H9 (cell line): Measurements from ENCODE around the gene CDH3. TPM values are rescaled to one million over a fixed set of nuclear protein-coding genes. Genes with fewer than 3 reads are reported as not detected.

ENCODE experiments used
- DNase-seq: peaks from one replicate; pipeline ENCODE4 v3.0.0-alpha.2; 2017
- H2AFZ ChIP-seq: one replicate; pipeline ENCODE4 v1.6.1; 2013; ENCODE audit warnings: mild to moderate bottlenecking, low read length, control low read depth, moderate library complexity
- H2AK5ac ChIP-seq: 2 replicates; pipeline ENCODE4 v1.6.1; 2013; ENCODE audit warnings: low read length, control low read depth, mixed read lengths; ENCODE audit not compliant: insufficient read length
- H2BK120ac ChIP-seq: one replicate; pipeline ENCODE4 v1.6.1; 2013; ENCODE audit warnings: low read depth, mild to moderate bottlenecking, low read length, control low read depth, inconsistent platforms; ENCODE audit not compliant: poor library complexity, severe bottlenecking
- H2BK12ac ChIP-seq: 2 replicates; pipeline ENCODE4 v1.6.1; 2013; ENCODE audit warnings: low read length, control low read depth, mixed read lengths, low read depth; ENCODE audit not compliant: insufficient read length
- H2BK15ac ChIP-seq: 2 replicates; pipeline ENCODE4 v1.6.1; 2013; ENCODE audit warnings: low read depth, low read length, control low read depth
- H2BK20ac ChIP-seq: one replicate; pipeline ENCODE4 v1.6.1; 2013; ENCODE audit warnings: low read depth, mild to moderate bottlenecking, low read length, control low read depth, inconsistent platforms; ENCODE audit not compliant: poor library complexity, severe bottlenecking
- H2BK5ac ChIP-seq: 2 replicates; pipeline ENCODE4 v1.6.1; 2013; ENCODE audit warnings: low read length, control low read depth, mixed read lengths; ENCODE audit not compliant: insufficient read length
- H3K14ac ChIP-seq: 2 replicates; pipeline ENCODE4 v1.6.1; 2013; ENCODE audit warnings: low read length, control low read depth; ENCODE audit not compliant: insufficient read depth
- H3K18ac ChIP-seq: 2 replicates; pipeline ENCODE4 v1.6.1; 2013; ENCODE audit warnings: low read depth, mild to moderate bottlenecking, mixed read lengths, low read length, control low read depth; ENCODE audit not compliant: insufficient read length
- H3K23ac ChIP-seq: 2 replicates; pipeline ENCODE4 v1.6.1; 2013; ENCODE audit warnings: low read length, control low read depth, mixed read lengths, low read depth; ENCODE audit not compliant: insufficient read length
- H3K23me2 ChIP-seq: 2 replicates; pipeline ENCODE4 v1.6.1; 2013; ENCODE audit warnings: low read depth, mild to moderate bottlenecking, mixed read lengths, low read length, control low read depth; ENCODE audit not compliant: insufficient read length, poor library complexity, severe bottlenecking
- H3K27ac ChIP-seq: 2 replicates; pipeline ENCODE4 v1.5.1; 2013; ENCODE audit warnings: low read length, control low read depth, mixed read lengths, low read depth; ENCODE audit not compliant: insufficient read length
- H3K27me3 ChIP-seq: 2 replicates; pipeline ENCODE4 v1.6.1; 2013; ENCODE audit warnings: low read length, control low read depth, inconsistent platforms; ENCODE audit not compliant: insufficient read depth
- H3K4ac ChIP-seq: 2 replicates; pipeline ENCODE4 v1.6.1; 2013; ENCODE audit warnings: low read depth, mild to moderate bottlenecking, control low read depth, inconsistent platforms, low read length, moderate library complexity
- H3K4me1 ChIP-seq: 2 replicates; pipeline ENCODE4 v1.6.1; 2013; ENCODE audit warnings: low read length, control low read depth, inconsistent platforms; ENCODE audit not compliant: insufficient read depth
- H3K4me2 ChIP-seq: 2 replicates; pipeline ENCODE4 v1.6.1; 2013; ENCODE audit warnings: low read length, control low read depth, mixed read lengths; ENCODE audit not compliant: insufficient read length, insufficient read depth
- H3K56ac ChIP-seq: 2 replicates; pipeline ENCODE4 v1.6.1; 2013; ENCODE audit warnings: low read depth, mild to moderate bottlenecking, mixed read lengths, low read length, control low read depth; ENCODE audit not compliant: insufficient read length
- H3K79me1 ChIP-seq: 2 replicates; pipeline ENCODE4 v1.6.1; 2013; ENCODE audit warnings: low read depth, mild to moderate bottlenecking, moderate library complexity, low read length, control low read depth, inconsistent platforms; ENCODE audit not compliant: insufficient read depth, poor library complexity, severe bottlenecking
- H3K79me2 ChIP-seq: 2 replicates; pipeline ENCODE4 v1.6.1; 2013; ENCODE audit warnings: low read length, control low read depth, inconsistent platforms; ENCODE audit not compliant: insufficient read depth
- H3K9ac ChIP-seq: 2 replicates; pipeline ENCODE4 v1.6.1; 2013; ENCODE audit warnings: low read length, control low read depth, mixed read lengths; ENCODE audit not compliant: insufficient read length; ENCODE audit errors: extremely low read depth
- H3K9me3 ChIP-seq: one replicate; pipeline ENCODE4 v1.6.1; 2013; ENCODE audit warnings: low read depth, low read length, inconsistent platforms; ENCODE audit not compliant: control insufficient read depth
- H3T11ph ChIP-seq: one replicate; pipeline ENCODE4 v1.6.1; 2013; ENCODE audit warnings: mild to moderate bottlenecking, low read length, control low read depth, inconsistent platforms
- H4K20me1 ChIP-seq: one replicate; pipeline ENCODE4 v1.6.1; 2013; ENCODE audit not compliant: control insufficient read depth, insufficient read length, insufficient read depth
- H4K5ac ChIP-seq: 2 replicates; pipeline ENCODE4 v1.6.1; 2013; ENCODE audit warnings: low read depth, mild to moderate bottlenecking, mixed read lengths, low read length, control low read depth; ENCODE audit not compliant: insufficient read length
- H4K8ac ChIP-seq: replicated peaks from 2 replicates; pipeline ENCODE4 v1.6.1; 2013; ENCODE audit warnings: low read length, control low read depth, mixed read lengths, low read depth; ENCODE audit not compliant: insufficient read length
- H4K91ac ChIP-seq: 2 replicates; pipeline ENCODE4 v1.6.1; 2013; ENCODE audit warnings: low read depth, mild to moderate bottlenecking, moderate library complexity, mixed read lengths, low read length, control low read depth; ENCODE audit not compliant: insufficient read length
- H3K27ac Mint-ChIP-seq, 3 experiments: 2 replicates in 2 of 3; 3 replicates in 1 of 3; pipeline ENCODE4 v1.8.0; 2020 to 2021; ENCODE audit warnings: mixed read lengths in 3 of 3, mild to moderate bottlenecking in 1 of 3, moderate library complexity in 1 of 3
- H3K27me3 Mint-ChIP-seq: 2 replicates; pipeline ENCODE4 v1.8.0; 2021; ENCODE audit warnings: low read depth, mild to moderate bottlenecking, moderate library complexity, mixed read lengths
- H3K36me3 Mint-ChIP-seq, 3 experiments: 2 replicates in 2 of 3; 3 replicates in 1 of 3; pipeline ENCODE4 v1.8.0; 2020 to 2021; ENCODE audit warnings: low read depth in 3 of 3, mixed read lengths in 3 of 3; ENCODE audit not compliant: insufficient read depth in 1 of 3
- H3K4me1 Mint-ChIP-seq, 2 experiments: 2 replicates each; pipeline ENCODE4 v1.8.0; 2020; ENCODE audit warnings: mixed read lengths in 2 of 2
- H3K4me3 Mint-ChIP-seq, 2 experiments: 2 replicates in 1 of 2; 3 replicates in 1 of 2; pipeline ENCODE4 v1.8.0; 2020 to 2021; ENCODE audit warnings: mild to moderate bottlenecking in 2 of 2, mixed read lengths in 2 of 2, moderate library complexity in 1 of 2
- H3K9me3 Mint-ChIP-seq, 2 experiments: 2 replicates in 1 of 2; 3 replicates in 1 of 2; pipeline ENCODE4 v1.8.0; 2020; ENCODE audit warnings: mild to moderate bottlenecking in 2 of 2, mixed read lengths in 2 of 2, moderate library complexity in 1 of 2
- WGBS: extraction: QIAGEN DNeasy Blood & Tissue Kit; methylation state at CpG from one replicate; pipeline ENCODE4 v1.1.7; 2013; ENCODE audit warnings: missing lambda C conversion rate, low lambda C conversion rate, mixed read lengths; ENCODE audit not compliant: insufficient read length; ENCODE audit errors: extremely low coverage; 5-methylcytosine and 5-hydroxymethylcytosine counted together
- total RNA-seq: library from RNA; stranded (reverse); gene quantifications from 2 replicates; pipeline ENCODE4 v1.2.1, GENCODE V29; 2021
- TF ChIP-seq, protein P1 (sequence below): fragments of 200-600 bp; sonication (generic); conservative IDR thresholded peaks from 3 replicates; pipeline ENCODE4 v1.8.0; 2021; ENCODE audit warnings: antibody characterized with exemption, mild to moderate bottlenecking

Gene CDH3
- total RNA-seq, 1 experiment from 2014 or later = 97.2 TPM

DNA sequence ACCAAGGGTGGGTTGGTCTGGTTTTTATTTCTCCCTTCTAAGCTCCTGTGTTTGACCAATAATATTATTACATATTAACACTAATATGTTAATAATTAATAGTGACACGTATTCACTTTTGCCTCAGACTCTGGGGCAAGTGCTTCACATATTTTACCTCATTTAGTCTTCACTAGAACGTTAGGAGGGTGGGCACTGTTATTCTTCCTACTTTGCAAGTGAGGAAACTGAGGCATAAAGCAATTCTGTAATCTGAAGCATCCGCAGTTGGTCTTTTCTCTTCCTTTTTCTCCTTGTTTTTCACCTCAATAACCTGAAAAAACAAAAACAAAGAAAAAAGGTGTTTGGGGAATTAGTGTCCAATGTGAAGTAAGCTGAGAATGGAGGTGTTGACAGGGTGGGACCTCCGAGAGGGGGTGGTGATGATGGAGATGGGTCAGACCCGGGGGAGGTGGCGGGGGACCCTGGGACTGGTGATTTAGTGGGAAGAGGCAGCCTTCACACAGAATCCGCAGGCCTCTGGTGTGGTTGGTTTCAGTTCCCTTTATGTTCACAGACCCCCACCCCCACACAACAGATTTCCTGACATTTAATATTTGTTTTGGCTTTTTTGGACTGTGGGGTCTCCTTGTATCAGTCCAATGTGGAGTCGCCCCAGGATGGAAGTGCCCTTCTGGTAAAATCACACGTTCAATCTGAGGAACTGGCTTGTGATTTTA, 95.7 kb downstream of the CDH3 start:
- H2BK15ac ChIP-seq = no peak overlapping the region
- Mint-ChIP-seq H3K9me3 (no peaks in the 10 kb centered on the region; a peak in 2 of 5 replicates), H3K27me3 (peaks cover 2% of the 10 kb centered on the region; the same call in 1 of the 2 replicates), H3K27ac (peak overlapping the region in 1 of 3 experiments; percentile 96; a peak in 3 of 7 replicates), H3K36me3 (peaks cover 10 to 26% (median 21%) of the 10 kb centered on the region in 3 experiments), H3K4me1 (peaks cover 60 to 67% of the 10 kb centered on the region in 2 experiments), H3K4me3 (peak overlapping the region in 1 of 2 experiments; percentile 22; a peak in 1 of 5 replicates)
- H3T11ph ChIP-seq = no peak overlapping the region
- H3K56ac ChIP-seq = no peak overlapping the region
- no peak overlapping the region for H2BK20ac ChIP-seq
- H3K23me2 ChIP-seq = peaks cover 15% of the 10 kb centered on the region
- H2BK5ac ChIP-seq = no peak overlapping the region
- no CpG with 5 or more reads among the region's 9 CpGs for WGBS
- H3K79me2 ChIP-seq = peaks cover 5% of the 10 kb centered on the region; the same call in 1 of the 2 replicates
- H2AFZ ChIP-seq = no peak overlapping the region
- H3K9me3 ChIP-seq = no peaks in the 10 kb centered on the region
- H3K4ac ChIP-seq = no peak overlapping the region
- H3K4me2 ChIP-seq = no peak overlapping the region
- H3K79me1 ChIP-seq = no peaks in the 10 kb centered on the region
- no peak overlapping the region for H4K91ac ChIP-seq
- DNase-seq = no peak
- H3K27me3 ChIP-seq = no peaks in the 10 kb centered on the region
- H4K5ac ChIP-seq = no peak overlapping the region
- no peak overlapping the region for H3K9ac ChIP-seq
- no peaks in the 10 kb centered on the region for H4K20me1 ChIP-seq
- no peak overlapping the region for H2BK120ac ChIP-seq
- no peak overlapping the region for H2BK12ac ChIP-seq
- H3K18ac ChIP-seq = no peak overlapping the region
- H3K14ac ChIP-seq = no peak overlapping the region
- TF ChIP-seq, protein P1, sequence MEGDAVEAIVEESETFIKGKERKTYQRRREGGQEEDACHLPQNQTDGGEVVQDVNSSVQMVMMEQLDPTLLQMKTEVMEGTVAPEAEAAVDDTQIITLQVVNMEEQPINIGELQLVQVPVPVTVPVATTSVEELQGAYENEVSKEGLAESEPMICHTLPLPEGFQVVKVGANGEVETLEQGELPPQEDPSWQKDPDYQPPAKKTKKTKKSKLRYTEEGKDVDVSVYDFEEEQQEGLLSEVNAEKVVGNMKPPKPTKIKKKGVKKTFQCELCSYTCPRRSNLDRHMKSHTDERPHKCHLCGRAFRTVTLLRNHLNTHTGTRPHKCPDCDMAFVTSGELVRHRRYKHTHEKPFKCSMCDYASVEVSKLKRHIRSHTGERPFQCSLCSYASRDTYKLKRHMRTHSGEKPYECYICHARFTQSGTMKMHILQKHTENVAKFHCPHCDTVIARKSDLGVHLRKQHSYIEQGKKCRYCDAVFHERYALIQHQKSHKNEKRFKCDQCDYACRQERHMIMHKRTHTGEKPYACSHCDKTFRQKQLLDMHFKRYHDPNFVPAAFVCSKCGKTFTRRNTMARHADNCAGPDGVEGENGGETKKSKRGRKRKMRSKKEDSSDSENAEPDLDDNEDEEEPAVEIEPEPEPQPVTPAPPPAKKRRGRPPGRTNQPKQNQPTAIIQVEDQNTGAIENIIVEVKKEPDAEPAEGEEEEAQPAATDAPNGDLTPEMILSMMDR = no peak
- H3K27ac ChIP-seq = no peak overlapping the region
- H2AK5ac ChIP-seq = no peak overlapping the region
- H4K8ac ChIP-seq = no peak overlapping the region
- H3K23ac ChIP-seq = no peak overlapping the region
- peaks cover 13% of the 10 kb centered on the region; the same call in 1 of the 2 replicates for H3K4me1 ChIP-seq
